ENCODE results near the gene SMC1B.
"Not testable (repeated sequence)": the region's sequence is repeated elsewhere in the genome, so short reads cannot be mapped to it uniquely, and the experiment has no call there.

SMC1B gene

GRCh38 chr22:45413368-45414211 is at the start of gene SMC1B, which contains the start of gene RIBC2:
Gene SMC1B (minus strand): TSS chr22:45413599. CDS start chr22:45413567, 32 bp downstream.
Gene RIBC2 (plus strand): TSS chr22:45413693. CDS start chr22:45413887, 194 bp downstream.
- FAIRE-seq: no peak

GRCh38 chr22:45462034-45462655 is 48.7 kb upstream of the SMC1B start:
- no peak for FAIRE-seq

- no peak for FAIRE-seq
These were observed 47.1 kb upstream of the SMC1B start for GRCh38 chr22:45460288-45461109.

GRCh38 chr22:45459235-45459634 is 45.8 kb upstream of the SMC1B start:
- FAIRE-seq: no peak

- FAIRE-seq: no peak
These were observed 45.1 kb upstream of the SMC1B start for GRCh38 chr22:45458532-45458931.

GRCh38 chr22:45456811-45457210 is 43.4 kb upstream of the SMC1B start:
- no peak for FAIRE-seq

GRCh38 chr22:45455621-45456020 is 42.2 kb upstream of the SMC1B start:
- FAIRE-seq: no peak

GRCh38 chr22:45455212-45455611 is 41.8 kb upstream of the SMC1B start:
- FAIRE-seq: no peak

- FAIRE-seq: no peak
These were observed 40.9 kb upstream of the SMC1B start for GRCh38 chr22:45454275-45454674.

GRCh38 chr22:45453764-45454163 is 40.4 kb upstream of the SMC1B start:
- FAIRE-seq: no peak

GRCh38 chr22:45452565-45453379 is 39.4 kb upstream of the SMC1B start:
- FAIRE-seq: no peak

- FAIRE-seq: no peak
These were observed 38.6 kb upstream of the SMC1B start for GRCh38 chr22:45451972-45452371.

GRCh38 chr22:45450921-45451651 is 37.7 kb upstream of the SMC1B start:
- FAIRE-seq: no peak

- FAIRE-seq: no peak
These were observed 36.8 kb upstream of the SMC1B start for GRCh38 chr22:45450101-45450785.

GRCh38 chr22:45449442-45449841 is 36.0 kb upstream of the SMC1B start:
- not testable (repeated sequence) for FAIRE-seq

- FAIRE-seq: no peak
These were observed 35.0 kb upstream of the SMC1B start for GRCh38 chr22:45448431-45448830.

- FAIRE-seq: not testable (repeated sequence)
These were observed 34.2 kb upstream of the SMC1B start for GRCh38 chr22:45447596-45447995.

- no peak for FAIRE-seq
These were observed 32.8 kb upstream of the SMC1B start for GRCh38 chr22:45446216-45446615.

- no peak for FAIRE-seq
These were observed 31.8 kb upstream of the SMC1B start for GRCh38 chr22:45445031-45445710.

GRCh38 chr22:45444168-45444567 is 30.8 kb upstream of the SMC1B start:
- FAIRE-seq: no peak

Data from TTC549 (cell line).